A549 (cell line): Measurements from ENCODE around the gene SNRPD1.

Experiments
- BHLHE40 ChIP-seq: IDR thresholded peaks from 2 replicates; pipeline ENCODE4 v1.6.1; 2012; ENCODE audit warnings: low read depth, low read length, inconsistent platforms
- EP300 ChIP-seq, 2 experiments: fragments of >200 bp; sonication (Bioruptor Twin); formaldehyde crosslinking; IDR thresholded peaks; 2 replicates in 1 of 2; 3 replicates in 1 of 2; pipeline ENCODE4 v1.6.1; 2016 to 2017
- JUN ChIP-seq, 2 experiments: fragments of >200 bp; sonication (Bioruptor Twin); formaldehyde crosslinking; IDR thresholded peaks; 2 replicates in 1 of 2; 3 replicates in 1 of 2; pipeline ENCODE4 v1.6.1; 2016 to 2017
- MAFK ChIP-seq: fragments of 450-650 bp; IDR thresholded peaks from 2 replicates; pipeline ENCODE4 v1.6.1; 2014; ENCODE audit not compliant: partially characterized antibody
- MYC ChIP-seq: IDR thresholded peaks from 2 replicates; pipeline ENCODE4 v1.6.1; 2012; ENCODE audit warnings: mild to moderate bottlenecking, inconsistent platforms, low read length, improper control_type of control experiment, borderline replicate concordance
- RAD21 ChIP-seq, 2 experiments: fragments of >200 bp in 1 of 2; sonication (Bioruptor Twin) in 1 of 2; formaldehyde crosslinking in 1 of 2; IDR thresholded peaks in 1 of 2; conservative IDR thresholded peaks in 1 of 2; 2 replicates in 1 of 2; 3 replicates in 1 of 2; pipeline ENCODE4 v1.6.1; 2012 to 2018; ENCODE audit warnings: inconsistent platforms in 1 of 2
- RFX5 ChIP-seq: fragments of 450-650 bp; IDR thresholded peaks from 2 replicates; pipeline ENCODE4 v1.7.1; 2014; ENCODE audit warnings: antibody characterized with exemption, mild to moderate bottlenecking, moderate library complexity
- TF ChIP-seq, protein P1 (sequence below): IDR thresholded peaks from 2 replicates; pipeline ENCODE4 v1.6.1; 2012; ENCODE audit warnings: low read depth, borderline replicate concordance
- TF ChIP-seq, protein P2 (sequence below): fragments of >200 bp; sonication (Bioruptor Twin); formaldehyde crosslinking; IDR thresholded peaks from 3 replicates; pipeline ENCODE4 v1.5.1; 2016
- TF ChIP-seq, protein P3 (sequence below): fragments of 200-600 bp; sonication (generic); IDR thresholded peaks from 2 replicates; pipeline ENCODE4 v1.6.1; 2016; ENCODE audit warnings: antibody characterized with exemption, mild to moderate bottlenecking, moderate library complexity

DNA sequence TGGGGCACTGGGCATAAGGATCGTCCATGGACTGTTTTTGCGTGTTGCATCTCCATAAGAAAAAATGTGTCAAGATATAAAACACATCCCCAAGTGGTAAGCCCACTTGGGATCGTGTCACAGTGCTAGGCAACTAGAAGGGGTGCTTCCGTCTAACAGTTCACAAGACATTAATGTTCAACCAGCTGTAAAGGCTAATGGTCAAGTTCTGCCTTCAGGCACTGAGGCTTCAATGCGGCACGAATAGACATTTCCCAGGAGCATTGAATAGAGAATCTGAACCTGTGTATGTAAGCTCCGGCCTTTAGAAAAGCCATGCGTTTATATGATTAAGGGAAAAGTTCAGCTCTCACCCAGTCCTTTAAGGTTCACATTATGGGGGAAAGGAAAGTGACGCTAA is 50.5 kb downstream of the SNRPD1 start:
- TF ChIP-seq, protein P1, sequence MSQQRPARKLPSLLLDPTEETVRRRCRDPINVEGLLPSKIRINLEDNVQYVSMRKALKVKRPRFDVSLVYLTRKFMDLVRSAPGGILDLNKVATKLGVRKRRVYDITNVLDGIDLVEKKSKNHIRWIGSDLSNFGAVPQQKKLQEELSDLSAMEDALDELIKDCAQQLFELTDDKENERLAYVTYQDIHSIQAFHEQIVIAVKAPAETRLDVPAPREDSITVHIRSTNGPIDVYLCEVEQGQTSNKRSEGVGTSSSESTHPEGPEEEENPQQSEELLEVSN: no peak
- TF ChIP-seq, protein P2, sequence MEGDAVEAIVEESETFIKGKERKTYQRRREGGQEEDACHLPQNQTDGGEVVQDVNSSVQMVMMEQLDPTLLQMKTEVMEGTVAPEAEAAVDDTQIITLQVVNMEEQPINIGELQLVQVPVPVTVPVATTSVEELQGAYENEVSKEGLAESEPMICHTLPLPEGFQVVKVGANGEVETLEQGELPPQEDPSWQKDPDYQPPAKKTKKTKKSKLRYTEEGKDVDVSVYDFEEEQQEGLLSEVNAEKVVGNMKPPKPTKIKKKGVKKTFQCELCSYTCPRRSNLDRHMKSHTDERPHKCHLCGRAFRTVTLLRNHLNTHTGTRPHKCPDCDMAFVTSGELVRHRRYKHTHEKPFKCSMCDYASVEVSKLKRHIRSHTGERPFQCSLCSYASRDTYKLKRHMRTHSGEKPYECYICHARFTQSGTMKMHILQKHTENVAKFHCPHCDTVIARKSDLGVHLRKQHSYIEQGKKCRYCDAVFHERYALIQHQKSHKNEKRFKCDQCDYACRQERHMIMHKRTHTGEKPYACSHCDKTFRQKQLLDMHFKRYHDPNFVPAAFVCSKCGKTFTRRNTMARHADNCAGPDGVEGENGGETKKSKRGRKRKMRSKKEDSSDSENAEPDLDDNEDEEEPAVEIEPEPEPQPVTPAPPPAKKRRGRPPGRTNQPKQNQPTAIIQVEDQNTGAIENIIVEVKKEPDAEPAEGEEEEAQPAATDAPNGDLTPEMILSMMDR: no peak
- no peak for TF ChIP-seq JUN (IDR thresholded peaks at IDR 0.05)
- TF ChIP-seq RFX5: no peak
- TF ChIP-seq MAFK: no peak
- no peak for TF ChIP-seq BHLHE40
- TF ChIP-seq, protein P3, sequence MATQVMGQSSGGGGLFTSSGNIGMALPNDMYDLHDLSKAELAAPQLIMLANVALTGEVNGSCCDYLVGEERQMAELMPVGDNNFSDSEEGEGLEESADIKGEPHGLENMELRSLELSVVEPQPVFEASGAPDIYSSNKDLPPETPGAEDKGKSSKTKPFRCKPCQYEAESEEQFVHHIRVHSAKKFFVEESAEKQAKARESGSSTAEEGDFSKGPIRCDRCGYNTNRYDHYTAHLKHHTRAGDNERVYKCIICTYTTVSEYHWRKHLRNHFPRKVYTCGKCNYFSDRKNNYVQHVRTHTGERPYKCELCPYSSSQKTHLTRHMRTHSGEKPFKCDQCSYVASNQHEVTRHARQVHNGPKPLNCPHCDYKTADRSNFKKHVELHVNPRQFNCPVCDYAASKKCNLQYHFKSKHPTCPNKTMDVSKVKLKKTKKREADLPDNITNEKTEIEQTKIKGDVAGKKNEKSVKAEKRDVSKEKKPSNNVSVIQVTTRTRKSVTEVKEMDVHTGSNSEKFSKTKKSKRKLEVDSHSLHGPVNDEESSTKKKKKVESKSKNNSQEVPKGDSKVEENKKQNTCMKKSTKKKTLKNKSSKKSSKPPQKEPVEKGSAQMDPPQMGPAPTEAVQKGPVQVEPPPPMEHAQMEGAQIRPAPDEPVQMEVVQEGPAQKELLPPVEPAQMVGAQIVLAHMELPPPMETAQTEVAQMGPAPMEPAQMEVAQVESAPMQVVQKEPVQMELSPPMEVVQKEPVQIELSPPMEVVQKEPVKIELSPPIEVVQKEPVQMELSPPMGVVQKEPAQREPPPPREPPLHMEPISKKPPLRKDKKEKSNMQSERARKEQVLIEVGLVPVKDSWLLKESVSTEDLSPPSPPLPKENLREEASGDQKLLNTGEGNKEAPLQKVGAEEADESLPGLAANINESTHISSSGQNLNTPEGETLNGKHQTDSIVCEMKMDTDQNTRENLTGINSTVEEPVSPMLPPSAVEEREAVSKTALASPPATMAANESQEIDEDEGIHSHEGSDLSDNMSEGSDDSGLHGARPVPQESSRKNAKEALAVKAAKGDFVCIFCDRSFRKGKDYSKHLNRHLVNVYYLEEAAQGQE: no peak
- no peak for TF ChIP-seq MYC
- TF ChIP-seq RAD21 (conservative IDR thresholded peaks at IDR 0.05 in 1 of 2, IDR thresholded peaks at IDR 0.05 in 1 of 2): no peak
- TF ChIP-seq EP300 (IDR thresholded peaks at IDR 0.05): no peak
